Measurements from ENCODE around the gene KCP.
A peak's percentile ranks its signal among the peaks of the same experiment; 100 is the strongest.

The KCP gene

DNA sequence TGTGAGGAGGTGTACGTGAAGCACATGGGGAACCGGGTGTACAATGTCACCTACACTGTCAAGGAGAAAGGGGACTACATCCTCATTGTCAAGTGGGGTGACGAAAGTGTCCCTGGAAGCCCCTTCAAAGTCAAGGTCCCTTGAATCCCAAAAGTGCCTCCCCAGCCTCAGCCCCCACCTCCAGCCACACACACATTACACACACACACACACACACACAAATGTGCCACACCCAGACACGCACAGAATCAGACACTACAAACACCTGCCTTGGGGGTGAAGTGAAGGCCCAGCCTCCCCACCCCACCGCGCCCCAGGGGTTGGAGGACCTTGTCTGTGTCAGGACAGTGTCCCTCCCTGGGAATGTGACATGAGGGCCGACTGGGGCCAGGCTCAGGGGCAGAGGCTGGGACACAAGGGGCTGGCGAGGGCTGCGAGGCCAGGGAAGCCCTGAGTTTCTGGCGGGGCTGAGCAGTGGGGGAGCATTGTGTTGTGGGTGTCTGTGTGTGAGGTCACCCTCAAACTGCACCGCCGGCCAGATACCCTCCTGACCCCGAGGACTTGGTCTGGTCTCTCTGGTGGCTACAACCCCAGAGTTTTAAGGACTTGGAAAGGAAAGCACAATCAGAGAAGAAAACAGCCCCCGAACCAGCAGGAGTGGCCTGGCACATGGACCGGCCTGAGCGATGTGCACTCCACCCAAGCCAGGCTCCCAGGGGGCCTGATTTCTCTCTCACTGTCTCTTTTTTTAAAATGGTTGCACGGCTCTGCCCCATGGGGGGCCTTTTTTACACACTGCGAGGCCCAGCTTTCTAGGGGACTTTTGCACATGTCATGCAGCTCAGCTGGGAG, 51.9 kb downstream of the KCP start:
- DNase-seq (ENCODE audit: low spot score) = no peak

DNA sequence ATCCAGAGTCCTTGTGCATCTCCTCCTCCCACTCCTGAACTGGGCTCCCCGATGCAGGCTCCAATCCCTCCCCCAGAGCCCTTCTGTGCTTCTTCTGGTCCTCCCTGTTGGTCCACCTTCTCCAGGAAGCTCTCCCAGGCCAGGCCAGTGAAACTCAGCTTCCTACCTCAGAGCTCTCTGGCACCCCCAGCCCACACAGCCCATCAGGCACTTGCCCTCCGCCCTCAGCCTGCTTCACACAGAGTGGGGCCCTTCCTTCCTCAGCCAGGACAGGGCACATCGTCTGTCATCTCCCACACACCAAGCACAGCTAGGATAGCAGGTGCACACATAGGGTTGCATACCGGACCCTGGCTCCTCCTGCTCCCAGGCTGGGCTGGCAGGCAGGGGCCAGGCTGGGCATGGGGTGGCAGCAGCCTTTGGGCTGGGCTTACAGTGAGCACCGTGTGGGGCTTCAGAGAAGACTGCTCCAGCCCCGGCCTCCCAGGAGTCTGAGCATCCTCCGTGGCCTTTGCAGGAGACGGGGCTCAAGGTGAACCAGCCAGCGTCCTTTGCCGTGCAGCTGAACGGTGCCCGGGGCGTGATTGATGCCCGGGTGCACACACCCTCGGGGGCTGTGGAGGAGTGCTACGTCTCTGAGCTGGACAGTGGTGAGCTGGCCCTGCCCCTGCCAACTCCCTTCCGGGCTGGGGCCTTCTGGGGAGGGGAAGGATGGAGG, 54.3 kb downstream of the KCP start:
- DNase-seq (ENCODE audit: low spot score) = no peak

DNA sequence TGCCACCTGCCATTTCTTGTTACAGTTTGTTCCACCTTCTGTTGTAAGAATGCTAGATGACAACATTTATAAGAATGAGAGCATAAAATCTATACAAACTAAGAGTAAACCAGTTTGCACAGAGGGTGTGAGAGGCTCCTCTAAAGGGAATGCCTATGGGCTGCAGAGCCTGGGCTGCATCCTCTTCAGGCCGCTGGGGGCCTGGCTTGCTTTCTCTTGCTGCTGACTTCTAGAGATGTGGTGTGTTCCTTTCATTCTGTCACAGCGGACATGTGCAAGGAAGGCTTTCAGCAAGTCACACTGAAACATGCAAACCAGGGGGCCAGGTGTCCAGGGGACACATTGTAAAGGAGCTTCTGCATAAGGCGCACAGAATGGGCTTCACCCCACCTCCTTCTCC, 55.0 kb downstream of the KCP start:
- DNase-seq (ENCODE audit: low spot score) = no peak

DNA sequence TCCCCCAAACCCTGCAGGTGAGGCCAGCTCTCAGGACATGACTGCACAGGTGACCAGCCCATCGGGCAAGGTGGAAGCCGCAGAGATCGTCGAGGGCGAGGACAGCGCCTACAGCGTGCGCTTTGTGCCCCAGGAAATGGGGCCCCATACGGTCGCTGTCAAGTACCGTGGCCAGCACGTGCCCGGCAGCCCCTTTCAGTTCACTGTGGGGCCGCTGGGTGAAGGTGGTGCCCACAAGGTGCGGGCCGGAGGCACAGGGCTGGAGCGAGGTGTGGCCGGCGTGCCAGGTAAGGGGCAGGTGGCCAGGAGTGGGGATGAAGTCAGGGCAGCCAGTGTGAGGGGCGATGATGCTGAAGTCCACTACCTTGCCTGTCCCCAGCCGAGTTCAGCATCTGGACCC, 56.1 kb downstream of the KCP start:
- DNase-seq (ENCODE audit: low spot score) = no peak

DNA sequence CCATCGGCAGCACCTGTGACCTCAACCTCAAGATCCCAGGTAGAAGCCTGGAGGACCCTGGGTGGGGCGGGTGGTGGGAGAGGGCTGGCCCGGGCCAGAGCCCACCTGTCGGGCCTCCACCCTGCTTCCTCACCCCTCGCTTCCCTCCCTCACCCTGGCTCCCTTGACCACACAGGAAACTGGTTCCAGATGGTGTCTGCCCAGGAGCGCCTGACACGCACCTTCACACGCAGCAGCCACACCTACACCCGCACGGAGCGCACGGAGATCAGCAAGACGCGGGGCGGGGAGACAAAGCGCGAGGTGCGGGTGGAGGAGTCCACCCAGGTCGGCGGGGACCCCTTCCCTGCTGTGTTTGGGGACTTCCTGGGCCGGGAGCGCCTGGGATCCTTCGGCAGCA, 56.7 kb downstream of the KCP start:
- DNase-seq (ENCODE audit: low spot score) = no peak

DNA sequence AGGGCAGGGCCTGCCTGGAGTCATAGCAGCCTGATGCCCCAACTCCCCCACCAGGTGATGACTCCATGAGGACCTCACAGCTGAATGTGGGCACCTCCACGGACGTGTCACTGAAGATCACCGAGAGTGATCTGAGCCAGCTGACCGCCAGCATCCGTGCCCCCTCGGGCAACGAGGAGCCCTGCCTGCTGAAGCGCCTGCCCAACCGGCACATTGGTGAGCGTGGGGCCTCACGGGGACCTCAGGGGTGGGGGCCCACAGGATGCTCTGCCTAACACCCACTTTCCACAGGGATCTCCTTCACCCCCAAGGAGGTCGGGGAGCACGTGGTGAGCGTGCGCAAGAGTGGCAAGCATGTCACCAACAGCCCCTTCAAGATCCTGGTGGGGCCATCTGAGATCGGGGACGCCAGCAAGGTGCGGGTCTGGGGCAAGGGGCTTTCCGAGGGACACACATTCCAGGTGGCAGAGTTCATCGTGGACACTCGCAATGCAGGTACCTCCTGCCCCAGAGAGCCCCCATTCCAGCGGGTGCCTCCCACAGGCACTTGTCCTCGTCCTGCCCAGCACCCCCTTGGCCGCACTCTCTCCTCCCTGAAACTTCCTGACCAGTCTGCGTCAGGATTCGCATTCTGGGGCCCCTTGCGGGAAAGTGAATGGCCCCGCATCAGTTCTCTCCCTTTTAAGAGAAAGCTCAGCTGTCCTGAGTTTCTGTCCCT, 57.8 kb downstream of the KCP start:
- DNase-seq (ENCODE audit: low spot score) = no peak

DNA sequence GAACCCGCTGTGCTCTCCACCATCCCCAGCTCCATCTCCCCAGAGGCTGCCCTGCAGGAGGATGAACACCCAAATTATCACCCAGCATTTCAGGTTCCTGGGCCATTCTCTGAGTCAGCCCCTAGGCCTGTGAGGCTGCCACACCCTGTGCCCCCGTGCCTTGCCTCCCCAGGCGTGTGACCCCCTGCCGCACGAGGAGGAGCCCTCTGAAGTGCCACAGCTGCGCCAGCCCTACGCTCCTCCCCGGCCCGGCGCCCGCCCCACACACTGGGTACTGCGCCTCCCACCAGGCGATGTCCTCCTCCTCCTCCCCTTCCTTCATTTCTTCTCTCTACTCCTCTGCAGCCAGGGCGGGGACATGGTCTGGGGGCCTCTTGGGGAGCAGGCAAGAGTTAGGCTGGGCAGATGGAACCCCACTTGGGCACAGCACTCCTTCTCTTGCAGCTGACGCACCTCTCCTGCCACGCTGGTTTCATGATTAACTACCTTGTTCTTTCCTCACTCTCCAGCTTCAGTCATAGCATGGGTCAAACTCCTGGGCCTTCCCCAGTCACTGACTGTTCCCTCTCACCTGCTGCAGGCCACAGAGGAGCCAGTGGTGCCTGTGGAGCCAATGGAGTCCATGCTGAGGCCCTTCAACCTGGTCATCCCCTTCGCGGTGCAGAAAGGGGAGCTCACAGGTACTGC, 60.6 kb downstream of the KCP start:
- DNase-seq (ENCODE audit: low spot score) = no peak

DNA sequence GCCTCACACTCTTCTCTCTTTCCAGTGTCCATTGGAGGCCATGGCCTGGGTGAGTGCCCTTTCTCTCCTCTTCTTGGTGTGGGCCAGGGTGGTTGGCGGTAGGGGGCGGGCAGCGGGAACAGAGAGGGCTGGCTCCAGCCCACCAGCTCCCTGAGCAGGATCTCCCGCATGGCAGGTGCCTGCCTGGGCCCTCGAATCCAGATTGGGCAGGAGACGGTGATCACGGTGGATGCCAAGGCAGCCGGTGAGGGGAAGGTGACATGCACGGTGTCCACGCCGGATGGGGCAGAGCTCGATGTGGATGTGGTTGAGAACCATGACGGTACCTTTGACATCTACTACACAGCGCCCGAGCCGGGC, 61.4 kb downstream of the KCP start:
- no peak for DNase-seq (ENCODE audit: low spot score)

DNA sequence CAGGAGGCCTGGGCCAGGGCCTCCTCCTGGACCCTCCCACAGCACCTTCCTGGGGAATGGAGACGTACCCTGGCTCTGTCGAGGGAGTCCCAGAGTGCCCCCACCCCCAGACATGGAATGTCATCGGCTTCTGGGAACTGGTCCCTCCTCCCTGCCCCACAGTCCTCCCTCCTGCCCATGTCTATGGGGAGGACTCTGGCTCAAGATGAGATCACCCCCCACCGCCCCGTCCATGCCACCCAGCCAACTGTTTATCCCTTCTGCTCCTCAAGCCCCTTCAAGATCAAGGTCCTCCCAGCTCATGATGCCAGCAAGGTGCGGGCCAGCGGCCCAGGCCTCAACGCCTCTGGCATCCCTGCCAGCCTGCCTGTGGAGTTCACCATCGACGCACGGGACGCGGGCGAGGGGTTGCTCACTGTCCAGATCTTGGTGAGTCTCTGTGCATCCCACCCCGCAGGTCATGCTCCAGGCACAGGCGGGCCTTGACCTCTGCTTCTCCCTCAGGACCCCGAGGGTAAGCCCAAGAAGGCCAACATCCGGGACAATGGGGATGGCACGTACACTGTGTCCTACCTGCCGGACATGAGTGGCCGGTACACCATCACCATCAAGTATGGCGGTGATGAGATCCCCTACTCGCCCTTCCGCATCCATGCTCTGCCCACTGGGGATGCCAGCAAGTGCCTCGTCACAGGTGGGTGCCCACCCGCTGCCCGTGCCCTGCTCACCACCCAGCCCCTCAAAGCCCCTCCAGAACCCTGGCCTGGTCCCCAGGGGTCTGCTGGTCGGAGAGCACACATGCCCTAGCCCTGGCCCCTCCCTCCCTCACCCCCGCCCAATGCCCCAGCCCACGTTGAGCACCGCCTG, 62.0 kb downstream of the KCP start:
- DNase-seq (ENCODE audit: low spot score) = no peak

DNA sequence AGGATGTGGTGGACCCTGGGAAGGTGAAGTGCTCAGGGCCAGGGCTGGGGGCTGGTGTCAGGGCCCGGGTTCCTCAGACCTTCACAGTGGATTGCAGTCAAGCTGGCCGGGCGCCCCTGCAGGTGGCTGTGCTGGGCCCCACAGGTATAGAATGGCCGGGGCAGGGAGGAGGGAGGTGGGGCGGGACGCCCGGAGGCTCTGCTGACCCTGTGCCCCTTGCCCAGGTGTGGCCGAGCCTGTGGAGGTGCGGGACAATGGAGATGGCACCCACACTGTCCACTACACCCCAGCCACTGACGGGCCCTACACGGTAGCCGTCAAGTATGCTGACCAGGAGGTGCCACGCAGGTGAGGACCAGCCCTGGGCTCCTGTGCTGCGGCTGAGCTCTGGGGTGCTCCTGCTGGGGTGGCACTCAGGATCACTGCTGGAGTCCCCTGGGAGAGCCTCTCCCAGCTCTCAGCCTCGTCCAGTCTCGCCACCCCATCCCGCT, 62.7 kb downstream of the KCP start:
- no peak for DNase-seq (ENCODE audit: low spot score)

DNA sequence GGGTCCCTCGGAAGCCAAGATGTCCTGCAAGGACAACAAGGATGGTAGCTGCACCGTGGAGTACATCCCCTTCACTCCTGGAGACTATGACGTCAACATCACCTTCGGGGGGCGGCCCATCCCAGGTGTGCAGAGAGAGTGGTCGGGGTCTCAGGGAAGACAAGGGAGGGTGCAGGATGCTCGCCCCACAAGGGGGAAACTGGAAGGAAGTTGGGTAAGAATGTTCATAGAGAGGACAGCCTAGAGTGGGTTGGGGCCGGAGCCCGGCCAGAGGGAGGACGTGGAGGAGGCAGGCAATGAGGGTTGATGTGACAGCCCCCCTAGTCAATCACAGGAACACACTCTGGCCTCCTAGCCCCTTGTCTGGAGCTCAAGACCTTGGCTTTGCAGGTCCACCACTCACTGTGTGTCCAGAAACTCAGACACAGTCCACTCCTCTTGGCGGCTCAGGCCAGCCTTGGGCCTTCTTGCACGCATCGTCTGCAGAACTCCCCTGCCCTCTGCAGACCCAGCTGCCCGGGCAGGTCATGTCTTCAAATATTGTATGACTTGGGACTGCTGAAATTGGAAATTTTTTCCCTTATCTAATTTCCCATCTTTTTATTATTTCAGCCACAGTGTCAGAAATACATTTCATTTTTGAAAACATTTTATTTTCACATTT, 63.6 kb downstream of the KCP start:
- no peak for DNase-seq (ENCODE audit: low spot score)

DNA sequence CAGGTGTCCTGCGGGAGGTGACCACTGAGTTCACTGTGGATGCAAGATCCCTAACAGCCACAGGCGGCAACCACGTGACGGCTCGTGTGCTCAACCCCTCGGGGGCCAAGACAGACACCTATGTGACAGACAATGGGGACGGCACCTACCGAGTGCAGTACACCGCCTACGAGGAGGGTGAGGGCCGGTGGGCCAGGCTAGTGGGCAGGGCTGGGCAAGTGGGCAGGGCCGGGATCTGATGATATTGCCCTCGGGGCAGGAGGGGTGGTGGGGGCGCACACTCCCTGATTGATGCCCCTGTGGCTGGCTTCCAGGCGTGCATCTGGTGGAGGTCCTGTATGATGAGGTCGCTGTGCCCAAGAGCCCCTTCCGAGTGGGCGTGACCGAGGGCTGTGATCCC, 64.5 kb downstream of the KCP start:
- DNase-seq (ENCODE audit: low spot score) = no peak

DNA sequence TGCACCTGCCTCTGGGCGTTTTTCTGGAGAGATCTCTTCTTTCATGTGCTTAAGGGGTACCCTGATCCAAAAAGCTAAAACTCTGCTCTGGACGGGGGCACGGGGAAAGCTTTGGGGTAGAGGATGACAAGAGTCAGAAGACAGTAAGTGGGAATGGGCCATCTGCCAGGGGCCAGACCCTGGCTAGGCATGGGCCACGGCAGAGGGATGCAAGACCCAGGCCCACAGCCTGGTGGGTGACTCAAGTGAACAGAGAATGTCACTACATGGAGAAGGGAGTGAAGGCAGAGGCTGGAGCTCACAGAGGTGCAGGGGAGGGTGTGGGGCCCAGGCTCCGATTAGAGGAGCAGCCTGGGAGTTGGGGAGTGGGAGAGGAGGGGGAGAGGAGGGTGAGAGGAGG, 65.0 kb downstream of the KCP start:
- no peak for DNase-seq (ENCODE audit: low spot score)

DNA sequence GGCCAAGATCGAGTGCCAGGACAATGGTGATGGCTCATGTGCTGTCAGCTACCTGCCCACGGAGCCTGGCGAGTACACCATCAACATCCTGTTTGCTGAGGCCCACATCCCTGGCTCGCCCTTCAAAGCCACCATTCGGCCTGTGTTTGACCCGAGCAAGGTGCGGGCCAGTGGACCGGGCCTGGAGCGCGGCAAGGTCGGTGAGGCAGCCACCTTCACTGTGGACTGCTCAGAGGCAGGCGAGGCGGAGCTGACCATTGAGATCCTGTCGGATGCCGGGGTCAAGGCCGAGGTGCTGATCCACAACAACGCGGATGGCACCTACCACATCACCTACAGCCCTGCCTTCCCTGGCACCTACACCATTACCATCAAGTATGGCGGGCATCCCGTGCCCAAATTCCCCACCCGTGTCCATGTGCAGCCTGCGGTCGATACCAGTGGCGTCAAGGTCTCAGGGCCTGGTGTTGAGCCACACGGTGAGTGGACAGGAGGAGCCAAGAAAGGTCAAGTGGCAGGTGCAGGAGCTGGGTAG, 65.7 kb downstream of the KCP start:
- no peak for DNase-seq (ENCODE audit: low spot score)

DNA sequence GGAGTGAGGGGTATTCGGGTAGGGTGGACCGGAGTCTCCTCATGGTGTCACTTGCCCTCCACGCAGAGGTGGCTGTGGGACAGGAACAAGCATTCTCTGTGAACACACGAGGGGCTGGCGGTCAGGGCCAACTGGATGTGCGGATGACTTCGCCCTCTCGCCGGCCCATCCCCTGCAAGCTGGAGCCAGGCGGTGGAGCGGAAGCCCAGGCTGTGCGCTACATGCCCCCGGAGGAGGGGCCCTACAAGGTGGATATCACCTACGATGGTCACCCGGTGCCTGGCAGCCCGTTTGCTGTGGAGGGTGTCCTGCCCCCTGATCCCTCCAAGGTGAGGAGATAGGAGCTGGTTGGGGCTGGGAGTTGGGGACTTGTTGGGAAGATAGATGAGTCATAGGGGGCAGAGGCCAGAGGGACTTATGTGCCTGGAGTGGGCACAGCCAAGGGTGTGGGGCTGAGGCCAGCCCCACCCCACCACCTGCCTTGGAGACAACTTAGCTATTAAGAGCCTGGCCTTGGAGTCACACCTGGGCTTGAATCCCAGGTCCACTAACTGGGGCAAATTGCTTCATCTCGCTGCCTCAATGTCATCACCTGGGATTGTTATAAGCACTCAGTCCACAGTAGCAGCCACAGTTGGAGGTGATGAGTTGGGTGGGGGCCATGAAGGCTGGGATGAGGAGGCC, 66.4 kb downstream of the KCP start:
- no peak for DNase-seq (ENCODE audit: low spot score)

DNA sequence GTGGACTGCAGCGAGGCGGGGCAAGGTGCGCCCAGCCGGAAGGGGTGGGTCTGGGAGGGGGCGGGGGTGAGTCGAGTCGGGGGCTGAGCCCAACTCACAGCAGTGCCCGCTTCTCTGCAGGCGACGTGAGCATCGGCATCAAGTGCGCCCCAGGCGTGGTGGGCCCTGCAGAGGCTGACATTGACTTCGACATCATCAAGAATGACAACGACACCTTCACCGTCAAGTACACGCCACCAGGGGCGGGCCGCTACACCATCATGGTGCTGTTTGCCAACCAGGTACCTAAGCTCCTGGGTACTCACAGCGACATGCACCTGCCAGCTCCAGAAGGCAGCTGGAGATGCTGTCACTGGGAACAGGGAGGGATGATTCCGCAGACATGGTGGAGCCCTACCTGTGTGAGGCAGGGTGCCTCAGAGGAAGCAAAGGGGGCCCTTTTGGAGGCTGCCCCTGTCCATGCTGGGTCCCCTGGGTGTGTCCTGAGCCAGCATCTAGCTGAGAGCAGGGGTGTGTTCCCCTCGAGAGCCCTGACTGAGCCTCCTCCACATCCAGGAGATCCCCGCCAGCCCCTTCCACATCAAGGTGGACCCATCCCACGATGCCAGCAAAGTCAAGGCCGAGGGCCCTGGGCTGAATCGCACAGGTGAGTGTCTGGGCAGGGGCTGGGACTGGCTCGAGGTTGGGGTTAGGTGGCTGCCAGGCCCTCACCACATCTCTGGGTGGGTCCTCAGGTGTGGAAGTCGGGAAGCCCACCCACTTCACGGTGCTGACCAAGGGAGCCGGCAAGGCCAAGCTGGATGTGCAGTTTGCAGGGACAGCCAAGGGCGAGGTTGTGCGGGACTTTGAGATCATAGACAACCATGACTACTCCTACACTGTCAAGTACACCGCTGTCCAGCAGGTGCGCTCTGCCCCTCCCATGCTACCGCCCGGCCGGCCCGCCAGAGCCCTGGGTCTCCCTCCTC, 67.6 kb downstream of the KCP start:
- DNase-seq (ENCODE audit: low spot score) = no peak

DNA sequence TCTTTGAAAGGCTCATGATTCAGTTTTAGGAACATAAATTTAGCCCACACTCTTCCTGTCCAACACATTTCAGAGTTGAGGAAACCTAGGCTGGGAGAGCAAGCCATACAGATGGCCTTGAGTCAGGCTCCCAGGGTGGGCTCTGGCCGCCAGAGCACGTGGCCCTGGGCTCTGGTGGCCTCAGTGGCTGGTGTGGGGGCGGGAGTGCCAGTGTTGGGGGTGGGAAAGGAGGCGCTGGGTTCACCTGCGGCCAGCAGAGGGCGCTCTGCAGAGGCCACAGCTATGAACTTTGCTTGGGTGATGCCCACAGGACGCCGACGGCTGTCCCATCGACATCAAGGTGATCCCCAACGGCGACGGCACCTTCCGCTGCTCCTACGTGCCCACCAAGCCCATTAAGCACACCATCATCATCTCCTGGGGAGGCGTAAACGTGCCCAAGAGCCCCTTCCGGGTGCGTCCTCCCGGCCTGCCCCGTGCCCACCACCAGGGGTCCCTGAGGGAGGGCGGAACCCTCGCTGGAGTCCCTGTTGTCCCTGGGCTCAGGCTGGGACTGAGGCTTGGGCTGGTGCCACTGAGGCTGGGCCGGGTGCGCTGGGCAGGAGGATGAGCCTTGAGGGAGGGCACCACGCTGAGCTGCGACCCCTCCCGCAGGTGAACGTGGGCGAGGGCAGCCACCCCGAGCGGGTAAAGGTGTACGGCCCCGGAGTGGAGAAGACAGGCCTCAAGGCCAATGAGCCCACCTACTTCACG, 68.4 kb downstream of the KCP start:
- peak; percentile 81 for DNase-seq (ENCODE audit: low spot score)

DNA sequence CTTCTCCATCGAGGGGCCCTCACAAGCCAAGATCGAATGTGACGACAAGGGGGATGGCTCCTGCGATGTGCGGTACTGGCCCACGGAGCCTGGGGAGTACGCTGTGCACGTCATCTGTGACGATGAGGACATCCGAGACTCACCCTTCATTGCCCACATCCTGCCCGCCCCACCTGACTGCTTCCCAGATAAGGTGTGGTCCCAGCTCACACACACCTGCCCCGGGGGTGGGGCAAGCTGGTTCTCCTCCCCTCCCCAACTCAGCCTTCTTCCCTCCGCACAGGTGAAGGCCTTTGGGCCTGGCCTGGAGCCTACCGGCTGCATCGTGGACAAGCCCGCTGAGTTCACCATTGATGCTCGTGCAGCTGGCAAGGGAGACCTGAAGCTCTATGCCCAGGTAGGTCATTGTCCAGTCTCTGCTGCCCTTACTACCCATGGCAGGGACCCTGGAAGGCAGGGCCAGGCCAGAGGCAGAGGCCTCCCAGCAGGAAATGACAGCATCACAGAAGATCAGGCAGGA, 69.3 kb downstream of the KCP start:
- DNase-seq (ENCODE audit: low spot score) = no peak
